ENCODE results near the gene HOXA3. TPM values are rescaled to one million over a fixed set of nuclear protein-coding genes. Genes with fewer than 3 reads are reported as not detected.
A peak's percentile ranks its signal among the peaks of the same experiment; 100 is the strongest.

HOXA3 gene
- total RNA-seq, 1 experiment from 2014 or later: 22.6 TPM

- H3K4me1 Mint-ChIP-seq (ENCODE audit: low read depth, unreplicated experiment): peaks cover 30% of the 10 kb centered on the region
- no peak overlapping the region for H3K27ac Mint-ChIP-seq (ENCODE audit: unreplicated experiment)
- H3K36me3 Mint-ChIP-seq (ENCODE audit: insufficient read depth, unreplicated experiment): no peaks in the 10 kb centered on the region
- no peaks in the 10 kb centered on the region for H3K9me3 Mint-ChIP-seq (ENCODE audit: unreplicated experiment)
- DNase-seq: no peak
- POLR2A ChIA-PET: no interaction called here
- H3K27me3 Mint-ChIP-seq (ENCODE audit: insufficient read depth, unreplicated experiment): no peaks in the 10 kb centered on the region
- intact Hi-C loops (cut with micrococcal nuclease; ENCODE audit: unreplicated experiment): loop anchor here (5.0 kb wide), 1 partner anchor 46 kb away; no protein-coding TSS in a partner anchor
- CTCF ChIA-PET: no interaction called here
- H3K9me3 ChIP-seq: no peaks in the 10 kb centered on the region
- BruUV-seq (replicated peaks): no TSS peak
- no peak for TF ChIP-seq CTCF (IDR thresholded peaks at IDR 0.05; ENCODE audit: insufficient read depth in 1 of 2, low read depth in 1 of 2, low read length in 1 of 2, severe bottlenecking in 1 of 2, unreplicated experiment in 1 of 2)
- H3K4me1 ChIP-seq: peaks cover 37% of the 10 kb centered on the region
- H3K4me3 ChIP-seq (ENCODE audit: low read depth, low read length): no peak overlapping the region
- no peak overlapping the region for H3K4me3 Mint-ChIP-seq (ENCODE audit: unreplicated experiment)
- H3K36me3 ChIP-seq (ENCODE audit: control insufficient read depth, insufficient read depth, low read length): no peaks in the 10 kb centered on the region
- H3K27me3 ChIP-seq (replicated peaks; ENCODE audit: control insufficient read depth, insufficient read depth, low read length): no peaks in the 10 kb centered on the region
These were observed 68.7 kb downstream of the HOXA3 start for GRCh38 chr7:27083646-27084045.

- H3K27me3 Mint-ChIP-seq (ENCODE audit: insufficient read depth, unreplicated experiment): no peaks in the 10 kb centered on the region
- Histone ChIP-seq H3K4me1 (peaks cover 37% of the 10 kb centered on the region), H3K4me3 (ENCODE audit: low read depth, low read length) (no peak overlapping the region), H3K27me3 (replicated peaks; ENCODE audit: control insufficient read depth, insufficient read depth, low read length) (no peaks in the 10 kb centered on the region), H3K9me3 (no peaks in the 10 kb centered on the region), H3K36me3 (ENCODE audit: control insufficient read depth, insufficient read depth, low read length) (no peaks in the 10 kb centered on the region)
- BruUV-seq (replicated peaks): no TSS peak
- intact Hi-C loops (cut with micrococcal nuclease; ENCODE audit: unreplicated experiment): loop anchor here (5.0 kb wide), 1 partner anchor 45 kb away; no protein-coding TSS in a partner anchor
- H3K36me3 Mint-ChIP-seq (ENCODE audit: insufficient read depth, unreplicated experiment): no peaks in the 10 kb centered on the region
- peaks cover 30% of the 10 kb centered on the region for H3K4me1 Mint-ChIP-seq (ENCODE audit: low read depth, unreplicated experiment)
- ChIA-PET POLR2A (no interaction called here), CTCF (no interaction called here)
- H3K27ac Mint-ChIP-seq (ENCODE audit: unreplicated experiment): peak overlapping the region; percentile 91
- no peaks in the 10 kb centered on the region for H3K9me3 Mint-ChIP-seq (ENCODE audit: unreplicated experiment)
- no peak for DNase-seq
- no peak for TF ChIP-seq CTCF (IDR thresholded peaks at IDR 0.05; ENCODE audit: insufficient read depth in 1 of 2, low read depth in 1 of 2, low read length in 1 of 2, severe bottlenecking in 1 of 2, unreplicated experiment in 1 of 2)
- no peak overlapping the region for H3K4me3 Mint-ChIP-seq (ENCODE audit: unreplicated experiment)
These were observed 70.2 kb downstream of the HOXA3 start for GRCh38 chr7:27082171-27082570.

- TF ChIP-seq CTCF (IDR thresholded peaks at IDR 0.05; ENCODE audit: insufficient read depth in 1 of 2, low read depth in 1 of 2, low read length in 1 of 2, severe bottlenecking in 1 of 2, unreplicated experiment in 1 of 2): no peak
- intact Hi-C loops (cut with micrococcal nuclease; ENCODE audit: unreplicated experiment): loop anchor here (5.0 kb wide), 1 partner anchor 44 kb away; no protein-coding TSS in a partner anchor
- ChIA-PET POLR2A (interaction anchor here (1.1 to 1.8 kb wide), 4 partner anchors 15 to 50 kb away, joined by 3 to 8 read pairs (median 4); partner anchors contain the start of genes HOXA1 and HOXA4), CTCF (interaction anchor here (0.6 to 0.9 kb wide), 2 partner anchors 80 to 929 kb away, joined by 3 to 5 read pairs; partner anchors contain the start of gene NFE2L3)
- Mint-ChIP-seq H3K4me1 (ENCODE audit: low read depth, unreplicated experiment) (peaks cover 30% of the 10 kb centered on the region), H3K36me3 (ENCODE audit: insufficient read depth, unreplicated experiment) (no peaks in the 10 kb centered on the region), H3K9me3 (ENCODE audit: unreplicated experiment) (no peaks in the 10 kb centered on the region), H3K27me3 (ENCODE audit: insufficient read depth, unreplicated experiment) (no peaks in the 10 kb centered on the region), H3K27ac (ENCODE audit: unreplicated experiment) (peak overlapping the region; percentile 91), H3K4me3 (ENCODE audit: unreplicated experiment) (peak overlapping the region; percentile 54)
- no TSS peak for BruUV-seq (replicated peaks)
- H3K36me3 ChIP-seq (ENCODE audit: control insufficient read depth, insufficient read depth, low read length): no peaks in the 10 kb centered on the region
- H3K4me1 ChIP-seq: peaks cover 37% of the 10 kb centered on the region
- H3K27me3 ChIP-seq (replicated peaks; ENCODE audit: control insufficient read depth, insufficient read depth, low read length): no peaks in the 10 kb centered on the region
- DNase-seq: peak; percentile 62 to 74
- H3K9me3 ChIP-seq: no peaks in the 10 kb centered on the region
- H3K4me3 ChIP-seq (ENCODE audit: low read depth, low read length): no peak overlapping the region
These were observed 71.4 kb downstream of the HOXA3 start for GRCh38 chr7:27080844-27081436.
